Heart left ventricle (tissue), 13 donors: Measurements from ENCODE around the gene UNKL.

ENCODE experiments used
- CTCF ChIP-seq, 12 donors: fragments of 200-600 bp; sonication (generic) in 4 of 12; IDR thresholded peaks; one replicate each; pipeline versions ENCODE4 v1.5.0 to v1.8.0; 2018 to 2022; ENCODE audit warnings: antibody characterized with exemption in 12 of 12, mild to moderate bottlenecking in 5 of 12
- POLR2A ChIP-seq, 2 donors: fragments of 450-650 bp; IDR thresholded peaks; one replicate each; pipeline ENCODE4 v1.6.1; 2017; ENCODE audit warnings: antibody characterized with exemption in 2 of 2, mild to moderate bottlenecking in 2 of 2, moderate library complexity in 2 of 2
- donor health status: ischemic (EF 13 %, LVEDD 7.1; RV severe dilation, severe dysfunction).
- donor health status: DM: no; HTN: yes; CAD: no.
- donor health status: DM: no; HTN: no; CAD: no.
- donor health status: ischemic (EF 25% LVEDD 6.9; RV normal size, moderate dysfunction).
- donor health status: ischemic (EF 25% LVEDD 5.7; RV mildly dilated, moderate dysfunction).
- donor health status: ischemic (EF 35%, LVEDD 5.7; RV mildly dilated, moderate dysfunction).
- donor health status: nonischemic (EF 11% LVEDD 7.7; RV severe dilation, severe dysfunction).
- donor health status: DM: yes; HTN: yes; CAD: no.
- donor health status: PGD.
- donor health status: ischemic (EF 29% LVEDD 5.4; RV normal size, mild dysfunction).
- donor health status: nonischemic (EF 23%, LVEDD 6.1; RV moderate dilation, normal function).

- TF ChIP-seq POLR2A (IDR thresholded peaks at IDR 0.05), result no peak
- no peak for TF ChIP-seq CTCF (IDR thresholded peaks at IDR 0.05)
Measured at GRCh38 chr16:1387331-1387730, 27.2 kb downstream of the UNKL start.
